ENCODE results near the gene LMX1B. TPM values are rescaled to one million over a fixed set of nuclear protein-coding genes. Genes with fewer than 3 reads are reported as not detected.
A peak's percentile ranks its signal among the peaks of the same experiment; 100 is the strongest.

LMX1B gene
- total and polyA plus RNA-seq, 2 of the 4 experiments (the other 2 are of a cell fraction): not detected

GRCh38 chr9:126609191-126609590 is 4.5 kb upstream of the LMX1B start:
- Histone ChIP-seq H2BK120ac (ENCODE audit: low read depth, low read length) (no peak overlapping the region), H2BK5ac (ENCODE audit: low read depth, low read length, poor library complexity, severe bottlenecking) (no peak overlapping the region), H2AK9ac (replicated peaks; ENCODE audit: low read depth, low read length, poor library complexity) (no peak overlapping the region), H3K36me3 (ENCODE audit: control insufficient read depth, insufficient read depth, low read length) (no peaks in the 10 kb centered on the region), H3K23ac (ENCODE audit: low read depth, low read length) (no peak overlapping the region), H3K4me1 (ENCODE audit: control insufficient read depth, insufficient read depth, low read length) (no peaks in the 10 kb centered on the region), H2BK20ac (ENCODE audit: low read depth, low read length) (no peak overlapping the region), H3K14ac (replicated peaks; ENCODE audit: low read depth, low read length) (no peak overlapping the region), H4K5ac (ENCODE audit: low read depth, low read length) (no peak overlapping the region), H2BK15ac (ENCODE audit: low read depth, low read length) (no peak overlapping the region), H3K9ac (ENCODE audit: low read depth, low read length) (no peak overlapping the region), H4K91ac (ENCODE audit: insufficient read depth, low read depth, low read length) (no peak overlapping the region), H4K20me1 (ENCODE audit: insufficient read depth, low read length) (peaks cover 5% of the 10 kb centered on the region; the same call in 1 of the 2 replicates), H3K27ac (ENCODE audit: insufficient read depth, low read length) (no peak overlapping the region), H3K9me3 (ENCODE audit: control insufficient read depth, insufficient read depth, low read length) (no peaks in the 10 kb centered on the region), H3K4ac (ENCODE audit: low read depth, low read length) (no peak overlapping the region), H3K79me1 (ENCODE audit: low read depth in 1 of 2, low read length in 2 of 2) (no peaks in the 10 kb centered on the region), H2AFZ (replicated peaks; ENCODE audit: low read length, poor library complexity) (peak overlapping the region; percentile 3), H3K56ac (ENCODE audit: extremely low read depth, insufficient read depth, low read length) (no peak overlapping the region), H3K9me1 (ENCODE audit: insufficient read depth, low read length) (no peaks in the 10 kb centered on the region), H3K4me3 (ENCODE audit: insufficient read depth, low read depth, low read length) (no peak overlapping the region), H2AK5ac (ENCODE audit: low read depth, low read length) (no peak overlapping the region), H4K8ac (ENCODE audit: low read depth in 2 of 2, low read length in 2 of 2) (no peak overlapping the region), H3K27me3 (ENCODE audit: control insufficient read depth, insufficient read depth, low read length) (peaks cover 82% of the 10 kb centered on the region), H3K4me2 (ENCODE audit: low read depth, low read length) (no peak overlapping the region), H3K18ac (ENCODE audit: low read depth, low read length) (no peak overlapping the region)
- dilution Hi-C loops (cut with HindIII; ENCODE audit: low sequenced_read_pairs, unreplicated experiment): no loop called here
- ChIA-PET POLR2A (ENCODE audit: unreplicated experiment) (no interaction called here), CTCF (no interaction called here)
- BruUV-seq (replicated peaks): no TSS peak
- ATAC-seq (ENCODE audit: low read depth): no peak
- intact Hi-C loops (cut with micrococcal nuclease): no loop called here
- no peak for DNase-seq
- TF ChIP-seq USF2 (IDR thresholded peaks at IDR 0.05; ENCODE audit: low read depth, low read length): no peak
- no peak for TF ChIP-seq CEBPB (IDR thresholded peaks at IDR 0.05; ENCODE audit: low read depth, low read length)
- no peak for TF ChIP-seq CHD1 (IDR thresholded peaks at IDR 0.05; ENCODE audit: low read depth, low read length)
- TF ChIP-seq BHLHE40 (IDR thresholded peaks at IDR 0.05; ENCODE audit: low read depth, low read length): no peak
- in situ Hi-C loops (cut with MboI; ENCODE audit: low sequenced_read_pairs): no loop called here
- 60% methylated on average over 3 of the region's 6 CpGs; no CpG with 5 or more reads in 1 of the 2 experiments for WGBS, 2 experiments (ENCODE audit: extremely low coverage in 2 of 2, insufficient read length in 1 of 2)

Measured in IMR-90 (cell line).